ENCODE results near the gene CNPPD1. TPM values are rescaled to one million over a fixed set of nuclear protein-coding genes. Genes with fewer than 3 reads are reported as not detected.

CNPPD1 gene
- total and polyA plus RNA-seq, 2 of the 8 experiments (the other 6 are each of a cell fraction or from before 2014, with no cell fraction given): 32.9 to 35.9 TPM

- TF ChIP-seq KDM4A (IDR thresholded peaks at IDR 0.05; ENCODE audit: low read depth, low read length, severe bottlenecking) (no peak), MAX (IDR thresholded peaks at IDR 0.05) (no peak), TAF1 (IDR thresholded peaks at IDR 0.05; ENCODE audit: low read depth, low read length) (no peak), GABPA (IDR thresholded peaks at IDR 0.05; ENCODE audit: borderline replicate concordance, insufficient read depth, low read length) (no peak), USF2 (IDR thresholded peaks at IDR 0.05; ENCODE audit: low read length) (no peak), TCF12 (IDR thresholded peaks at IDR 0.05; ENCODE audit: low read depth, low read length) (no peak), SIRT6 (IDR thresholded peaks at IDR 0.05; ENCODE audit: low read length) (no peak), GTF2F1 (IDR thresholded peaks at IDR 0.05; ENCODE audit: borderline replicate concordance, low read depth, low read length) (no peak)
These were observed 43.2 kb upstream of the CNPPD1 start (continued) for GRCh38 chr2:219219784-219220532.

Data from H1 (cell line).